Measurements from ENCODE around the gene MPC1.
A peak's percentile ranks its signal among the peaks of the same experiment; 100 is the strongest.
"Not testable (repeated sequence)": the region's sequence is repeated elsewhere in the genome, so short reads cannot be mapped to it uniquely, and the experiment has no call there.

Gene MPC1

DNA sequence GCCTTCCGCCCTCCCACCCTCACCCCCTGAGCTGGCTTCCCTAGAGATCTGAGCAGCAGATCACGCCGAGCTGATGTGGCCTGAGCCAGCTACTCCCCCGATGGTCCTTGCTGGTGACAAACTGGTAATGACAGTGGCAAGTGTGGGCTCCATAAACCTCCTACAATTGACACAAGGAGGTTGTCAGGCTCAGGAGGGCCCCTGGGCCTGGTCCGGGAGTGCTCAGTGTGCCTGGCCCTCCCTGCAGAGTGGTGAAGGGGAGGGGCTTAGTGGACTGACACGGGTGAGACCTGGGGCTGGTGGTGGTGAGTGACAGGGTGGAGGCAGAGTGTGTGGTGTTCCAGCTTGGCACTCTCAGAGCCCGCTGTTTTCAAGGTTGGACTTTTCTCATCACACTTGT, 22.6 kb upstream of the MPC1 start:
- DNase-seq = no peak

DNA sequence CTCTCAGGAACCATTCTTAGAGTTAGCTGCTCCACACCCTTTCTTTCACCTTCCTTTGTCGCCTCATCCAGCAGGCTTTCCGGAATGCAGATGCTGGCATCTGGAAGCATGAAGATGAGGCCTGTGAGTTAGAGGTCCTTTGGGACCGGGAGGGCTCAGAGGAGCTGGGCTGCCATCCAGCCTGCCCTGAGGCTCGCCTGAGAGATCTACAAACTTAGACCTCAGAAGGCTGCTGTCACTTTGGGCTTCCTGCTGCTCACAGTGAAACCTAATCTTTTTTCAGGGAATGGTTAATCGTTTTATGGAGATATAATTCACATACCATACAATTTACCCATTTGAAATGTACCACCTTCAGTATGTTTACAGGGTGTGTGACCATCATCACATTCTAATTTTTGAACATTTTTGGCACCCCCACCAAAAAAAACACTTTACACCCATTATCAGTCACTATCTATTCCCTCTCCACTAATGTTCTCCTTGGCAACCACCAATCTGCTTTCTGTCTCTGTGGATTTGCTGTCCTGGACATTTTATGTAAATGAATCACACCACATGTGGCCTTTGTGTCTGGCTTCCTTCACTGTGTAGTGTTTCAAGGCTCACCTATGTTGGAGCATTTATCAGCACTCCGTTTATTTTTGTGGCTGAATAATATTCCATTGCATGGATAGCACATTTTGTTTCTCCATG, 20.0 kb upstream of the MPC1 start:
- no peak for DNase-seq

DNA sequence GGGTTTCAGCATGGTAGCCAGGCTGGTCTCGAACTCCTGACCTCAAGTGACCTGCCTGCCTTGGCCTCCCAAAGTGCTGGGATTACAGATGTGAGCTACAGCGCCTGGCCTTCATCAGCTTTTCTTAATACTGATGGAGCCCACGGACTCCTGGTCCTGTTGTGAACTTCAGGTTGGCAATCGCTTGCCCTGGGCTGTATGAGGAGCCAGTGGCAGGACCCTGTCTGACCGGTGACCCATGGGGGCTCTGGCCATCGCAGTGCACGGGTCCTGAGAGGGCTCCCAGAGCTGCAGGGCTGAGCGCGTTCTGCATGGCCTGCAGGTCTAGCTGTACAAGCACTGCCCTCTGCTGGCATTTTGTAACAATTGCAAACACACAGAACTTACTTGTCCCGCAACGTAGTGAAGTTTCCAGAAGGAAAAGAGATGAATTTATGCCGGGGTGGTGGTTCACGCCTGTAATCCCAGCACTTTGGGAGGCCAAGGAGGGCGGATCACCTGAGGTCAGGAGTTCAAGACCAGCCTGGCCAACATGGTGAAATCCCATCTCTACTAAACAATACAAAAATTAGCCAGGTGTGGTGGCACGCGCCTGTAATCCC, 18.0 kb upstream of the MPC1 start:
- peak; percentile 65 to 77 for DNase-seq

DNA sequence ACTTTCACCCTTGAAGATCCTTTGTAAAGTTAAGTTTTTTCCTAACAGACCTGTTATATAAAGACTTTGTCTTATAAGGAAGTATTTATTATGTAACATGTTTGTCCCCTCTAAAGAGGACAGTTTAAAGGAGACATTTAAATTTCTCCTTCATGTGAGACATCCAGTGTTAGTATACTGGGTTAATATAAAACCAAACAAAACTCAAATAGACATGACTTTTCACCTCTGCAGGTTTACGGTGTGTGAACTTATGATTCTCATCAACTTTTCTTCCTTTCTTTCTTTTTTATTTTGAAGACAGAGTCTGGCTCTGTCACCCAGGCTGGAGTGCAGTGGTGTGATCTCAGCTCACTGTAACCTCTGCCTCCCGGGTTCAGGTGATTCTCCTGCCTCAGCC, 17.4 kb upstream of the MPC1 start:
- no peak for DNase-seq

DNA sequence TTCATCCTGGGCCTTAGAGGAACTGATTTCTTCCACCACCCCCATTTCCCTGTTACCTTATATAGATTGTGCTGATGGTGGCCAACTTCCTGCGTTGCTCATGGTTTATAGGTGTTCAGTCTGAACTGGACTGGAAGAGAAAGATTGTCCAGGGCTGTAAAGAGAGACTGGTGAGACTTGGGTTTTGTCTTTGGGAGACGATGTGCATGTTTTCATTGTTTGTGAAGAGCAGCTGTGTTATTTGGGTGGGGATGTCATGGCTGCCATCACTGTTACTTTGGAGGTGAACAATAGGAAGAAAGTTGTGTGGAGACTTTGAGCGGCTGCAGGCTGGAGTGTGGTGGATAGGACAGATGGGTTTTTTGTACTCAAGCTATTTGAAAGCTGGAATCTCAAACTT, 15.6 kb upstream of the MPC1 start:
- no peak for DNase-seq

DNA sequence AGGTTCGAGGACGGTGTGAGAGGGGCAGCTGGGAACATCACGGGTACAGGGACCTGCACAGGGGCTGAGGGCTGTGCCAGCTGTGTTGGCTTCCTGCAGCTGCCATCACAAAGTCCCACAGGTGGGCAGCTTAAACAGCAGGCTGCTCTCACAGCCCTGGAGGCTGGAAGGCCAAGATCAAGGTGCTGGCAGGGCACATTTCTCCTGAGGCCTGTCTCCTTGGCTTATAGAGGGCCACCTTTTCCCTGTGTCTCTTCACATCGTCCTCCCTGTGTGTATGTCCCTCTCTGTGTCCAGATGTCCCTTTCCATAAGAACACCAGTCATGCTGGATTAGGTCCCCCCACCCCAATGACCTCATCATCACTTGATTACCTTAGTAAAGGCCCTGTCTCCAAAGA, 15.1 kb upstream of the MPC1 start:
- DNase-seq = no peak

DNA sequence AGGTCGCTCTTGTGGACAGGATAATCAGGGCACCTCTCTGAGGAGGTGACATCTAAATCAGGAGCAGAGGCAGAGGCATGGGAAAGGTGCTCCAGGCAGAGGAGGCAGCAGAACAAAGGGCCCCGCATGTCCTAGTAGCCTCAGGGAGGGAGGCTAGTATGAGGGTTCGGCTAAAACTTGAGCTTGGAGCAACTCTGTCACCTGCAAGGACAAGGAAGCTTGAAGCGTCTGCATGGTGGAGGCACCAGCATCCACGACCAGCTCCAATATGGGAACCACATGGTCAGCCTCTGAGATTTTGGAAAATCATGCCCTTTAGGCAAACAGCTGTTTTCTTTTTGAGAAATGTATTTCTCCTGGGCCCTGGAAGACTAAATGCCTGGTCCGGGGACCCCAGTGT, 13.0 kb upstream of the MPC1 start:
- no peak for DNase-seq

DNA sequence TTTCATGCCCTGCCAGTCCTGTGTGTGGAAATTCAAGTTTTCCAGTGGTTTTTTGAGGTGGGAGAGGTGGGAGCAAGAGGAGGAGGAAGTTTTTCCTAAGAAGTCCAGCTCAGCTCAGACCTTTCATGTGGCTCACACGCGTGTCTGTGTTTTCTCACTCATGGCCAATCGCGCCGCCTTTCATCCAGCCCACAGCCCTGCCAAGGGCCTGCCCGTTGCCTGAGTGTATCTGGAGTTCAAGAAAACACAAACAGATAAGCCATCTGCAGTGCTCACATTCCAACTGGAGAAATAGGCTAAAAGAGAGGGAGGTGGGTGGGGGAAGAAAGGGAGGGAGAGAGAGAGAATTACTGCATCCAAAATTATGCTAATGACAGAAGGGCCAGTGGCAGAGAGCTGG, 12.6 kb upstream of the MPC1 start:
- DNase-seq = no peak

DNA sequence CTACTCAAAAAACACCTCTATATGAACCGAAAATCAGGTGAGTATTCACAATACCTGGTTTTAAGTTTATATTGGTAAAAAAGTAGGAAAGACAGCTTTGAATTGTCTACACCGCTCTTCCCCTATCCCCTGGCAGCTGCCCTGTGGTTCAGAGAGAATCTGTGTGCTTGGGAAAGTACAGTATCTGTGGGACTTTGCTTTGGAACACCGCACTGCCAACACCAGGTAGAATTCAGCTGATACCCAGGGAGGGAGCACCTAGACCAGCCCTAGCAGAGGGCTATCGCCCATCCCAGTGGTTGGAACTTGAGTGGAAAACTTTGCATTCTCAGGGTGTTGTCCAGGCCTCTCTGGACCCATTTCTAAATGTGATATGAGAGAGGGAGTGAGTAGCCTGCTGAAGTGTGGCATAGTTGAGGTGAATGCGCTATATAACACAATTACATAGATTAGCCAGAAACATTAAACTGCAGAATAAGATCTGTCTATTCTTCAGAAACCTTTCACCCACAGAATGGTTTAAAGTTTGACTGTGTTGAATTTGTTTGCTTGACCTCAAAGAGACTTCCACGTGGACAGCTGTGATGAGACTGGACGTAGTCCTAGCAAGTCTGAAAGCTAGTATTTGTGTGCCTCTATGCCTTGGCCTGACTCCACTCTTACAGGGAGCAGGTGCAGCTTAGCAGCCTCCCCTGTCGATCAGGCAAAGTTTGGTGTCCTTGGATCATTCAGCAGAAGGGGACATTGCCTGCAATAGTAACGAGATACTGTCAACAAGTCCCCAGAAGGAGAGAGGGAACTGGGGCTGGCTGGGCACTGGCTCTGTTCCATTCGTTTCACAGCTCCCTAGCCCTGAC, 11.5 kb upstream of the MPC1 start:
- DNase-seq = no peak

DNA sequence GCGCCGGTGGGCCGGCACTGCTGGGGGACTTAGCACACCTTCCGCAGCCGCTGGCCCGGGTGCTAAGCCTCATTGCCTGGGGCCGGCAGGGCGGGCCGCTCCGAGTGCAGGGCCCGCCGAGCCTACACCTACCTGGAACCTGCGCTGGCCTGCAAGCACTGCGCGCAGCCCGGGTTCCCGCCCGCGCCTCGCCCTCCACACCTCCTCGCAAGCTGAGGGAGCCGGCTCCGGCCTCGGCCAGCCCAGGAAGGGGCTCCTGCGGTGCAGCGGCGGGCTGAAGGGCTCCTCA, 10.7 kb upstream of the MPC1 start:
- DNase-seq = no peak

DNA sequence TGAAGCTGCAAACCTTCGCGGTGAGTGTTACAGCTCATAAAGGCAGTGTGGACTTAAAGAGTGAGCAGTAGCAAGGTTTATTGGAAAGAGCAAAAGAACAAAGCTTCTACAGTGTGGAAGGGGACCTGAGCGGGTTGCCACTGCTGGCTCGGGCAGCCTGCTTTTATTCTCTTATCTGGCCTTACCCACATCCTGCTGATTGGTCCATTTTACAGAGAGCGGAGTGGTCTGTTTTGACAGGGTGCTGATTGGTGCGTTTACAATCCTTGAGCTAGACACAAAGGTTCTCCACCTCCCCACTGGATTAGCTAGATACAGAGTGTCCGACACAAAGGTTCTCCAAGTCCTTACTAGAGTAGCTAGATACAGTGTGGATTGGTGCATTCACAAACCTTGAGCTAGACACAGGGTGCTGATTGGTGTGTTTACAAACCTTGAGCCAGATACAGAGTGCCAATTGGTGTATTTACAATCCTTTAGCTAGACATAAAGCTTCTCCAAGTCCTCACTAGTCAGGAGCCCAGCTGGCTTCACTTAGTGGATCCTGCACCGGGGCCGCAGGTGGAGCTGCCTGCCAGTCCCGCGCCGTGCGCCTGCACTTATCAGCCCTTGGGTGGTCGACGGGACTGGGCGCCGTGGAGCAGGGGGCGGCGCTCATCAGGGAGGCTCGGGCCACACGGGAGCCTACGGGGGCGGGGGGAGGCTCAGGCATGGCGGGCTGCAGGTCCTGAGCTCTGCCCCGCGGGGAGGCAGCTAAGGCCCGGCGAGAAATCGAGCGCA, 10.2 kb upstream of the MPC1 start:
- not testable (repeated sequence) for DNase-seq

DNA sequence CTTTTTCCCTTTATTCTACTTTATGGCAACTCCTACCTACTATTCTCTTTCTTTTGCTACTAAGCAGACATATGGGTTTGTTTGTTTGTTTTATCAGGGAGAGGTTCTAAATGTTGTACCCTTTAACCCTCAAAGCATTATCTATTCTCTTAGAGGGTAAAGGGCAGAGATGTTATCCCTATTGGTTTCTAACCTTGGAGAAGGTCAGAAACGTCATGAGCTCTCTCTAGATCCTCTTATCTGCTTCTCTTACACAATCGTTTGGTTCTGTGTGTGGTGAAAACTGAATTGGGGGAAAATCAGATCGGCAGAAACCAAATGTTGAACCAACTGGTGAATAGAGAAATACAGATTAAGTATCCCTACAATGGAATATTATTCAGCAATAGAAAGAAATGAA, 6.4 kb upstream of the MPC1 start:
- no peak for DNase-seq

DNA sequence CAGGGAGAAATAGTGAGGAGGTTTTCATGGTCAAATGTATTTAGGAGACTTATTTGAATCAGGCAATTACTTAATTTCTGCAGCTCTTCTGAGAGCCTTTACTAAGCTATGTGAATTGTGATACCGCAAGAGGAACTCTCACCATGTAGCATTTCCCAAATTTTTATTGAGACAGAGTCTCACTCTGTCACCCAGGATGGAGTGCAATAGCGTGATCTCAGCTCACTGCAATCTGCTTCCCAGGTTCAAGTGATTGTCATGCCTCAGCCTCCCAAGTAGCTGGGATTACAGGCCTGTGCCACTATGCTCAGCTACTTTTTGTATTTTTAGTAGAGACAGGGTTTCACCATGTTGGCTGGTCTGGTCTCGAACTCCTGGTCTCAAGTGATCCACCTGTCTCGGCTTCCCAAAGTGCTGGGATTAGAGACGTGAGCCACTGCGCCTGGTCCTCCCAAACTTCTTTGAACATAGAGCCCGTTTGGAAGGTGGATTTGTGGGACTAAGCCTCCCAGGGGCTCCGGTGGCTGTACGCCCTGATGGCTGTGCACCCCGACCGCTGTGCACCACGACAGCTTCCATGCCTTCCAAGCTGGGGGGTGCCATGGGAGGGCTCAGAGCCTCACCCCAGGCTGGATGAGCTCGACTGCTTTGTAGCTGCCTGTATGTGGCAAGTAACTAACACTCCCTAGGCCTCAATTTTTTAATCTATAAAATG, 5.7 kb upstream of the MPC1 start:
- peak in 1 of 2 donors; percentile 67 for DNase-seq

DNA sequence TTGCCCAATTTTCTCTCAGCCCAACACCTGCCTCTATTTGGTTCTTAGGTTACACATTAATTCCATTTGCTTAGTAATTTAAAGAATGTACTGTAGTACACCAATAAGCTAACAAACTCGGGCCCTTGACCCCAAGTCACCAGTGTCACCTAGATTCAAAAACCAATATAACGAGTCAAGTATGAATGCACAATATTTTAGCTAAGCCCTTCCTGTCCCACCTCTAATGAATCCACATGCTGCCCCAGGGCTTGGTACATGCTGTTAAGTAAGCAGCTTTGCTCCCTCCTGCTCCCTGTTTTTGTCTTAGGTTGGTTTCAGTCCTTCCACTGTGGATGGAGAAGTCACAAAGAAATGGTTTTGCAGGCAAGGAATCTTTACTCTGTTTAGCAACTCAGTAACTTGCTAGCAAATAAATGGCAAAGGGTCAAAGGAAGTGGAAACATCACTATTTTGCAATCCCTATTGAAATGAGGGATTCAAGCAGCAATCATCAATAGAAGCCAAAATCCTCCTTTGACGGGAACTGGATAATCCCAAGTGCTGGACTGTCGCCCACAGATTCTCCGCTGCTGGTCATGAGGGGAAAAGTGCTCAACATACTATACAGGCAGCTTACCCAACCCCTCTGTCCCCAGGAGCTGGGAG, 5.0 kb upstream of the MPC1 start:
- peak in 1 of 2 donors; percentile 16 for DNase-seq

DNA sequence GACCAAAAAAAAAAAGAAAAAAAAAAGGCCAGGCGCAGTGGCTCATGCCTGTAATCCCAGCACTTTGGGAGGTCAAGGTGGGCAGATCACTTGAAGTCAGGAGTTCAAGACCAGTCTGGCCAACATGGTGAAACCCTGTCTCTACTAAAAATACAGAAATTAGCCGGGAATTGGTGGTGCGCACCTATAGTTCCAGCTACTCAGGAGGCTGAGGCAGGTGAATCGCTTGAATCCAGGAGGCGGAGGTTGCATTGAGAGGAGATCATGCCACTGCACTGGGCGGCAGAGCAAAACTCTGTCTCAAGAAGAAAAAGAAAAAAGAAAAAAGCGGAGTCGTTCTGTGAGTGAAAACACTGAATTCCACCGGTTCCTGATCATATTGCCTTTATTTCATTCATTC, 4.4 kb upstream of the MPC1 start:
- not testable (repeated sequence) for DNase-seq

DNA sequence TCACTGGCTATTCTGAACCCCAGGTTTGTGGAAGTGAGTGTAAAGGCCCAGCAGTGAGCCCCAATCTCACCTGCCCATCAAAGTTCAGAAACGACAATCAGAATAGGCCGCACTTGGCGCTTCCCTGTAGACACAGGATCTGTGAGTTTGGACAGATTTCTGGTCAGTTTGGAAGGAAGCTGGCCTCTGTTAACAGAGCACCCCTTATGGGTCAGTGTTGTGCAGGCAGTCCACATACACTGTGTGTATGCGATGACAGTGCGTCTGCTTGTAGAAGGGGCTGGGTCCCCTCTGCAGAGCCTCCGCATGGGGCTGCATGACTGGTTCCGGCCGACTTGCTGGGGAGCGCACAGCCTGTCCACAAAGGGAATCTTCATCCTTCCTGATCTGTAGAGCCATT, 3.4 kb upstream of the MPC1 start:
- DNase-seq = no peak

DNA sequence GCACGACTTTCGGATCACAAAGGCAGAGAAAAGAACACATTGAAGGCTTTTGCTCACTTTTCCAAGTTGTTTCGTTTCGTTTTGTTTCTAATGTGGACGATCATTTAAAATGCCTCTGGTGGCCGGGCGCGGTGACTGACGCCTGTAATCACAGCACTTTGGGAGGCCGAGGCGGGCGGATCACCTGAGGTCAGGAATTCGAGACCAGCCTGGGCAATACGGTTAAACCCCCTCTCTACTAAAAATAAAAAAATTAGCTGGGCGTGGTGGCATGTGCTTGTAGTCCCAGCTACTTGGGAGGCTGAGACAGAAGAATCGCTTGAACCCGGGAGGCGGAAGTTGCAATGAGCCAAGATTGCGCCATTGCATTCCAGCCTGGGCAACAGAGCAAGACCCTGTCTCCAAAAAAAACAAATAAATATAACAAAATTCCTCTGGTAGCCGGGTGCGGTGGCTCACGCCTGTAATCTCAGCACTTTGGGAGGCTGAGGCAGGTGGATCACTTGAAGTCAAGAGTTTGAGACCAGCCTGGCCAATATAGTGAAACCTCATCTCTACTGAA, 1.1 kb upstream of the MPC1 start:
- not testable (repeated sequence) for DNase-seq

DNA sequence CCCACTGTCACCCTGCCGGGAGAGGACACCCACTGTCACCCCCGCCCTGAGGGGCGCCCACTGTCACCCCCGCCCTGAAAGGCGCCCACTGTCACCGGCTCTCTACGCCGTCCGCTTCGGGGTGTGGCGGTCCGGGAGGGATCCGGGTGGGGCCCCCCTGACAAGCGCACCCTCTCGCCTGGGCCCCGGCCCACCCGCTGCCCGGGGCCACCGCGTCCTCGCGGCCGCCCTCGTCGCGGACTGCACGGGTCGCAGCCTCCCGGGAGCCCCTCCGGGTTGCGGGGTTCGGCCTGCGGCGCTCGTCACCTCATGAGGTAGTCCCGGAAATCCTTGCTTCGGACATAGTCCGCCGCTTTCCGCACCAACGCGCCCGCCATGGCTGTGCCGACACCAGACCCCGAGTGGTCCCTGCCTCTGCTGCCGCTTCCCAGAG, 224 bp downstream of the MPC1 start:
- no peak for DNase-seq

DNA sequence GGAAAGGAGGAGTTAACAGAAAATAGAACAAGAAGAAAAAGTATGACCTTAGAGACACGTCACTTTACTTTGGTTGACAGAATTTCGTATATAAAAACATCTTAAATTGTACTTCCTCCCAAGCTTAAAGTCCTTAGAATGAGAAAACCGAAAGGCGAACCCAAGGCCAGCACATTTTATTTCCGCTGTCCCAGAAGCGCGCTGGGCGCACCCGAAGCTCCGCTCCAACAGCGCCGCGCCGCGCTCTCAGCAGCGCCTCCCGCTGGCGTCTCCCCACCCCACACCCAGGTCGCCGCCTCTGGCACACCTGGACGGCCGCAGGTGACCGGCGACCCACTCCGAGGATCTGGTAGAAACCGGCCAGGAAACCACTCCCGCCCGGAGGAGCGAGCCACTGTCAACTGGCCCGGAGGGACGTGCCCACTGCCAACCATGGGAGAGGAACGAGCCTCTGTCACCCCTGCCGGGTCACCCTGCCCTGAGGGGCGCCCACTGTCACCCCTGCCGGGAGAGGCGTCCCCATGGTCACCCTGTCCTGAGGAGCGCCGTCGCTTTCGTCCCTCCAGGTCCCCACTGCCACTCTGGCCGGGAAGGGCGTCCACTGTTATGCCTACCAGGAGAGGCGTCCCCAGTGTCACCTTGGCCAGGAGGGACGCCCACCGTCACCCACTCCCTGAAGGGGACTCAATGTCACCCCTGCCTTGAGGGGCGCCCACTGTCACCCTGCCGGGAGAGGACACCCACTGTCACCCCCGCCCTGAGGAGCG, 824 bp downstream of the MPC1 start:
- DNase-seq = peak; percentile 78 to 86

DNA sequence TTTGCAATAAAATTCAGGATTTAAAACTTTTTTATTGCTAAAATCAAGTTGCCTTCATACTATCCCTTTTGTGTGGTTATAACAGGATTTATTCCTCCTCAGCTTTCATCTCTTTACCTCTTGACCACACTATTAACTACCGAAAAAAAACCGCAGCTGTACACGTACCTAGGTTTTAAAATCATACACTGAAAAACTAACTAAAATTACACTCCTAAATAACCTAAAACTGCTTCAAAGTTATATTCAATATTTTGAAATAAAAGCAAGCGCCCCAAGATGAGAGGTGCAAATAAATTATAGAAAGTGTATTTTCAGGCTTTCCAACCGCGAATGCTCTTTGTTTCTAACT, 1.4 kb downstream of the MPC1 start:
- no peak for DNase-seq

DNA sequence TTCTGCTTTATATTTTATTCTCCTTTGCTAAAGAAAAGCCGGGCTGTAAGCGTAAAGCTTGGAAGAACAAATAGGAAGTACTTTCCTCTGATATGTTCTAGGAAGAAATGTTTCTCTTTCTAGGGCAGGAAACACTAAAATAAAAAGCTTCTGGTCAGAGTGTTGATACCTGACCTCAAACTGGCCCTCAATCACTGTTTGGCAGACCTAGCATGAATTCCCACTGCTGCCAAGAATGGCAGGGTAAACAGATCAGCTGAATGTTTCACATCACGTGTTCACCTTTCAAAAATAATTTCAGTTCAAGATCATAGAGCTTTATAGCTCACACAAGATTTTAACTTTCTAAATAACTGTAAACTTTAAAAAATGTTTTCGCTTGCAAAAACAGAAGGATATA, 2.9 kb downstream of the MPC1 start:
- DNase-seq = no peak
